HG03025 (cell line): ENCODE data around the gene LMNB1.
"Not testable (repeated sequence)": the region's sequence is repeated elsewhere in the genome, so short reads cannot be mapped to it uniquely, and the experiment has no call there.

Source experiments
- ATAC-seq: cut with Tn5 transposase; IDR thresholded peaks from one replicate; pipeline ENCODE4 v1.9.1; 2021; ENCODE audit warnings: mild to moderate bottlenecking, moderate library complexity; ENCODE audit not compliant: unreplicated experiment, low FRiP score

Gene LMNB1

DNA sequence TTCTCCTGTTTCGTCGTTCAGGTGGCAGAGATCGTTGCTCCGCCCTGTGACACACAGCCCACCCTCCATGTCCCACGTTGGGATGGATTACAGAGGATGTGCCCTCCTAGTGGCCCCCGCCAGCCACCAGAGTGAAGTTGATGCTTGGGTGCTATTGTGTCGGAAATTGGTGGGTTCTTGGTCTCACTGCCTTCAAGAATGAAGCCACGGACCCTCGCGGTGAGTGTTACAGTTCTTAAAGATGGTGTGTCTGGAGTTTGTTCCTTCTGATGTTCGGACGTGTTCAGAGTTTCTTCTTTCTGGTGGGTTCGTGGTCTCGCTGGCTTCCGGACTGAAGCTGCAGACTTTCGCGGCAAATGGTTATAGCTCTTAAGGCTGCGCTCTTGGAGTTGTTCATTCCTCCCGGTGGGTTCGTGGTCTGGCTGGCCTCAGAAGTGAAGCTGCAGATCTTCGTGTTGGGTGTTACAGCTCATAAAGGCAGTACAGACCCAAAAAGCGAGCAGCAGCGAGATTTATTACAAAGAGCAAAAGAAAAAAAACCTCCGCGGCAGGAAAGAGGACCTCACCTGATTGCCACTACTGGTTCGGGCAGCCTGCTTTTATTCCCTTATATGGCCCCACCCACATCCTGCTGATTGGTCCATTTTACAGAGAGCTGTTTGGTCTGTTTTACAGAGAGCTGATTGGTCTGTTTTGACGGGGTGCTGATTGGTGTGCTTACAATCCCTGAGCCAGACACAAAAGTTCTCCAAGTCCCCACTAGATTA lies 76.8 kb downstream of the LMNB1 start:
- not testable (repeated sequence) for ATAC-seq

DNA sequence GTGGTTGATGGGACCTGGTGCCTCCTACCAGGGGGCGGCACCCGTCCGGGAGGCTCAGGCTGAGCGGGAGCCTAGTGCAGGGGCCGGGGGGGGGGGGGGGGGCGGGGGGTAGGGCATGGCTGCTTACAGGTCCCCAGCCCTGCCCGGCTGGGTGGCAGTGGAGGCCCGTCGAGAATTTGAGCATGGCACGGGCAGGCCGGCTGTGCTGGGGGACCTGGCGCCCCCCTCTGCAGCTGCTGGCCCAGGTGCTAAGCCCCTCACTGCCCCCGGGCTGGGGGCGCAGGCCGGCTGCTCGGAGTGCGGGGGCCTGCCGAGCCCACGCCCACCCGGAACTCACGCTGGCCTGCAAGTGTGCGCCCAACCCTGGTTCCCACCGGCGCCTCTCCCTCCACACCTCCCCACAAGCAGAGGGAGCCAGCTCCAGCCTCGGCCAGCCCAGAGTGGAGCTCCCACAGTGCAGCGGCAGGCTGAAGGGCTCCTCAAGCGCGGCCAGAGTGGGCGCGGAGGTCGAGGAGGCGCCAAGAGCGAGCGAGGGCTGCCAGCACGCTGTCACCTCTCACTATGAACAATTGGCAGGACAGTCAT lies 77.7 kb downstream of the LMNB1 start:
- no peak for ATAC-seq

DNA sequence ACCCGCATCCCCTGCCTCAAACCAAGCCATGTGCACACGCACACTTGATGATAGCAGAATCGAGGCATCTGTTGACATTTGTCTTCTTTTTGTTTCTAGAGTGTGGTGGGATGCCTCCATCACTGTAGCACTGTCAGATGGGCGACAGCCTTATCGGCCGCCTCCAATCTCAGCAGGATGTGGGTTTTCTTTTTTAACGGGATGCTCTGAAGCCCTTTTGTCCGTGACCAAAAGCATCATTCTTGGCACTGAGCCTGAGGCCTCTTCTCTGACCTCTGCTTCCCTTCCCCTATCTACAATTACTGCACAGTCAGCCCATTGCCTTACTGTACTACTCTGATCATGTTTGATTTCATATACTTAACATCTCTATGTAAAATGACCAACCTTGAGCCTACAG lies 78.3 kb downstream of the LMNB1 start:
- no peak for ATAC-seq

- ATAC-seq: no peak
These were observed 80.8 kb downstream of the LMNB1 start for GRCh38 chr5:126857472-126858410.

DNA sequence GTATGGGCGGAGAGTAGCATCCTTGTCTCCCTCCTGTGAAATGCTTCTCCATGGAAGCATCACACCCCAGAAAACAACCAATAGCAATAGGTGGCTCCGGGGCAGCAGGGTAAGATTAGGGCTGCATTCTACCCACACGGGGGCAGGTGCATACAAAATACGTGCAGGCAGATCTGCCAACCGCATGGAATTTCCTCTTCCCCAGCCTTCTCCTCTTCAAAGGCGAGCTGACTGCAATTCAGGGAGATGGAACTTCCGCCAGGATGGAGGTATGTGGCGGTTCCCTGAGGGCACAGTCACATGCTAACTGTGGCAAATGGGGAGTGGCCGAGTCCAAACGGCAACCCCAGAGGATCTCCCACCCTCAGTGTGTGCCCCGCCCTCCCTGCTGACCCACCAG lies 81.5 kb downstream of the LMNB1 start:
- no peak for ATAC-seq

- ATAC-seq: no peak
These were observed 86.5 kb downstream of the LMNB1 start for GRCh38 chr5:126863402-126863801.

DNA sequence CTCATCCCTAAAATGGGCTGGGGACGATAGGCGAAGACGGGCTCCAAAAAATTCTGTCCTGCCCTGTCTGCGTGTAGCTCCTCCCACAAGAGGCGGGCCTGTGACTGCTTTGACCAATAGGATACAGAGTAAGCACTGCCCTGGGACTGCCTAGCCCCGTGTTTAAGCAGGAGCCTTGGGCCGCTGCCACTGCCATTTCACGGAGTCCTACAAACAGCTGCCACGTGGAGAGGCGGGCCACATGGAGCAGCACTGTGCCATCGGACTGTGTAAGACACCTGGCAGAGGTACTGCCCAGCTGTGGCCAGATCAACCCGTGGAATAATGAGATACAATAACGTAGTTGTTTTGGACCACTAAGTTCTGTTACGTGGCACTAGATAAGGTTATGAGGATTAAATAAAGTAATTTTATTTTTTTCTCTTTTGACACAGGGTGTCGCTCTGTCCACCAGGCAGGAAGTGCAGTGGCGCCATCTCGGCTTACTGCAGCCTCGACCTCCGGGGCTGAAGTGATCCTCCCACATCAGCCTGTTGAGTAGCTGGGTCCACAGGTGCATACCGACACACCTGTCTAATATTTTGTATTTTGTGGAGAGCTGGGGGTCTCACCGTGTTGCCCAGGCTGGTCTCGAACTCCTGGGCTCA lies 87.2 kb downstream of the LMNB1 start:
- no peak for ATAC-seq

DNA sequence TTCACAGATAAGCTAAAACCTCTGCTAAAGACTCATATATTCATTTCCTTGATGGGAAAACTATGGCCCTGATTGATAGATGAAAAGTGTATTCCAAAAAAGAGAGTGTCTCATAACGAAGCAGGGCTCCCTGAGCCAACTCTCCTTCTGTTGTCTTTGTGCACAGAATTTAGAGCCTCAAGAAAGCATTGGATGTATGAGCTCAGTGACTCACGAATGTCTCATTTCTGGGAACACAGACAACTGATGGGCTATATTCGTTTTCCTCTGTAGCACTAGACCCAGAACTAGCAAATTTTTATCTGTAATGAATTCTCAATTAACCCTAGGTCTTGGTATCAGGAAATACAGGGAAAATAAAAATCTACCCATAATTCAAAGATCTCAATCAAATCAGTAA lies 88.4 kb downstream of the LMNB1 start:
- ATAC-seq: no peak

- ATAC-seq: no peak
These were observed 90.1 kb downstream of the LMNB1 start for GRCh38 chr5:126866851-126867636.

GRCh38 chr5:126868338-126869004 lies 91.5 kb downstream of the LMNB1 start:
- ATAC-seq: no peak

GRCh38 chr5:126869005-126869451 lies 92.1 kb downstream of the LMNB1 start:
- ATAC-seq: no peak

DNA sequence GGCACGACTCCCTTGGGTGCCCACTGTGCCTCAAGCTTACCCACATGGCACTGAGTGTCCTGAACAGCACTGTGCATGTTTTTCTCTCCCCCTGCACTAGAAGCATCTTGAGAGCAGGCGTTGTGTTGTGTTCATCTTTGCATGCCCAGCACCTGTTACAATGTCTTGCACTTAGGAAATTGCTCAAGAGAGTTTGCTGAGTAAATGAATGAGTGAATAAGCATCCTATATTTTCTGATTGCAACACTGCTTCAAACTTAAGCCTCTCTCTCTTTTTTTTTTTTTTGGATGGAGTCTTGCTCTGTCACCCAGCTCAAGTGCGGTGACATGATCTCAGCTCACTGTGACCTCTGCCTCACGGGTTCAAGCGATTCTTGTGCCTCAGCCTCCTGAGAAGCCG lies 94.5 kb downstream of the LMNB1 start:
- ATAC-seq: no peak

- ATAC-seq: no peak
These were observed 95.8 kb downstream of the LMNB1 start for GRCh38 chr5:126872561-126873354.

DNA sequence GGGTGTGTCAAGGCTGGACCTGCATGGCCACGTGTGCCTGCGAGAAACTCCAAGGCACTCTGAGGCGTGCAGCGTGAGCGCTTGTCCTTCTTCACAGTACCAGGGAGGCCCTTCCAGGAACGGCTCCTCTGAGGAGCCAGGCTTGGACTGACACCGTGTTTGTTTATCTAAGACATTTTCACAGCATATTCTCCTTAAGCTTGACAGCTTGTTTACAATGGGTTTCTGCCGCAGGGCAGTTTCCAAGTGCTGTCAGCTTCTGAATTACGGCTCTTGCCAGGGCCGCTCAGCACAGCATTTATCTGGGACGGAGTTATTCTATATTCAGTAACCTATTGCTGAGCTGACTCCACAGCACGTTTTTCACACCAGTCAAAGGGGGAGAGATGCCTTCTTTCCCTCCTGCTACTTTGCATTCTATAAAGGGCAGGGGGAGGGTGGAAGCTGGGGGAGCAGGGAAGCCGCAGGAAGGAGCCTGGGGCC lies 98.4 kb downstream of the LMNB1 start:
- no peak for ATAC-seq

DNA sequence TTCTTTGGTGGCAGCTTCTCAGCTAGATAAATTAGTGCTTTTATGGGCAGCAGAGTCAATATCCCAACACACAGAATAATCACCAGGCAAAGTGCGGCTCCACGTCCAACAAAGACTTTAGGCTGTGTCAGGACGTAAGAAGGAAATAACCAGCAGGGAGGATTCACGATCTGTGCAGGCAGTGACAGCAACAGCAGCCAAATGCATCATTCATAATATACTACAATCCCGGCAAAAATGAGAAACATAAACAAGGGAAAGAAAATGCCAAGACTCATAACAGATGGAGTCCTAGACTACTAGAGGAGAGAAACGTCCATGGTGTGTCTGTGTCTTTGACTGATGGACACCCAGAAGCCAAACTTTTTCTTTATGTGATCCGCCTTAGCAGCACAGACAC lies 100.7 kb downstream of the LMNB1 start:
- no peak for ATAC-seq

DNA sequence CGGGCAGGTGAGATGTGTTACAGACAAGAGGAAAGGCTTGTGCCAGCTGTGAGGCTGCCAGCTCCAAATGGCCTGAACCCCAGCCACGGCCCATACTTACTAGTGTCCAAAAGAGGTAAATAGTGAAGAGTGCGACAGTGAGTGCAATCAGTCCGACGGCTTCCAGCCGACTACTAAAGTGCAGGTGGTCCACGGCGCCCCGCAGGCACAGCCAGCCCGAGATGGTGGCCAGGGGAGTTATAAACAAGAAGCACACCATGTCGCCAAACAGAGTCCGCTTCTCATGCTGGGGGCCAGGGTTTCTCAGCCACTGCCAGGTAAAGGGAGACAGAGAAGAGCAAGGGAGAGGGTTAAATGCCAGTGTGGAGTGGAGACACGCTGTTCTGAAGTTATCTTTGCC lies 101.1 kb downstream of the LMNB1 start:
- no peak for ATAC-seq

GRCh38 chr5:126878634-126879033 lies 101.7 kb downstream of the LMNB1 start:
- ATAC-seq: no peak

DNA sequence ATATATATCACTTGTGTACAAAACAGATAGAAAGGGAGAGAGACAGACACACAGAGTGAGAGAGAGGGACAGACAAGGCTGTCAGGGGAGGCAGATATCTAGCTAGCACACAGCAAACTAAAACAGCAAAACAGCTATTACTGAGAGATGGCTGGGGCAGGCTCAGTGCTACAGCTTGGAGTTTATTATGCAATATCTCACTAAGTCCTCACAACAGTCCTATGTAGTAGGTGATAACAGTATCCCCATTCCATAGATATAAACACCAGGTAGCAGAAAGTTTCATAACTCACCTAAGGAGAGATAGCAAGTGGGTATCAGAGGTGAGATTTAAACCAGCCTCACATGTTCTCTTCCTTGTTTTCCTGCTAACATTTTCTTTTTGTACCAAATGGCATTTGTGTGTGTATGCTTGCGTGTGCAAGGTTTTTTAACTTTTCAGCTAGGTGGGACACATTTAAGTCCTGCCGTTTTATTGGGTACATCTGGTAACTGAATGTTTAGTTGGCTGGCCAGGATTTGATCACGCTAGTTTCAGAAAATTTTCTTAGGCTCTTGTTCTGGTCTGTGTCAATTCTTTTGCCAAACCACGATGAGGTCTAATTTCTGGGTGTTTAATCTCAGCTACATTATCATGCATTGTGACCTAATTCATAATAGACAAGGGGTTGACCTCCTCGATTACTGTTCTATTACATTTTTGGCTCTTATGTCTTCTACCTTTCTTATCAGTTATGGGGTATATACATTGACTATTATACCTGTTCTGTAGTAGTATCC lies 105.1 kb downstream of the LMNB1 start:
- ATAC-seq: no peak
